ENCODE measurements around the gene ALKBH3. TPM values are rescaled to one million over a fixed set of nuclear protein-coding genes. Genes with fewer than 3 reads are reported as not detected.

The ALKBH3 gene
- total and polyA plus RNA-seq, 2 donors (not counting 3 experiments of a cell fraction or from before 2014, with no cell fraction given), result 28.0 to 34.7 TPM

DNA sequence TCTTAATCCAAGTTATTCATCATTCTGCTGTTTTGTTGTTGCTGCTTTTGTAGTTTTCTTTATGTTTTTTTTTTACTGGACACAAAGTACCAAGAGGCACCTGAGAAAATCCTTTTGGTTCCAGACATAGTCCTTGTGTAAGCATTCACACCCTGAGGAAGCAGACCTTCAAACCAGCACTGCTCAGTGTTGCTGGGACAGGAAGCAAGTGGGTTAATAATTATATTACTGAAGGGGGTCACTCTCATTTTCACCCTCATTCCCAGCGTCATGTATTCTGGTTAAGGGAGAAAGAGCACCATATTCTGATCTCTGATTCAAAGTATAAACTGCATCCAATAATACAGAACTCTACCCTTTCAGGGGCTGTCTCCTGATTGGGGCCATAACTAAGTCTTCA is 5.9 kb upstream of the ALKBH3 start:
- no peaks in the 10 kb centered on the region for H3K9me3 ChIP-seq (replicated peaks; ENCODE audit: control insufficient read depth, insufficient read depth, low read length)
- H4K20me1 ChIP-seq (replicated peaks; ENCODE audit: control insufficient read depth, extremely low read depth, insufficient read depth, low read length), result no peaks in the 10 kb centered on the region
- FAIRE-seq (no peak), DNase-seq (ENCODE audit: low read depth, low spot score) (no peak)
- intact Hi-C loops (cut with micrococcal nuclease), result no loop called here
- BruUV-seq (replicated peaks), result no TSS peak
- H3K27ac ChIP-seq (ENCODE audit: insufficient read depth, low read depth, low read length), result no peak overlapping the region
- POLR2A ChIA-PET, result interaction anchor here (0.7 kb wide), 1 partner anchor 308 kb away, joined by 3 read pairs; no protein-coding TSS in a partner anchor
- no peak overlapping the region for H2AFZ ChIP-seq (ENCODE audit: low read depth, low read length)
- no peaks in the 10 kb centered on the region for H3K36me3 ChIP-seq (ENCODE audit: control insufficient read depth in 2 of 2, extremely low read depth in 1 of 2, insufficient read depth in 2 of 2, low read length in 2 of 2)
- H3K4me3 ChIP-seq (replicated peaks in 1 of 3; ENCODE audit: insufficient read depth in 1 of 3, low read depth in 1 of 3, low read length in 3 of 3), result no peak overlapping the region
- no peaks in the 10 kb centered on the region for H3K4me1 ChIP-seq (ENCODE audit: control insufficient read depth, extremely low read depth, insufficient read depth, low read length)
- no peak overlapping the region for H3K4me2 ChIP-seq (ENCODE audit: insufficient read depth, low read length)
- CTCF ChIA-PET, result no interaction called here
- peaks cover 16 to 37% of the 10 kb centered on the region in 2 experiments for H3K27me3 ChIP-seq (ENCODE audit: control insufficient read depth in 2 of 2, insufficient read depth in 2 of 2, low read length in 2 of 2)
- no peaks in the 10 kb centered on the region for H3K79me2 ChIP-seq (ENCODE audit: control insufficient read depth, insufficient read depth, low read length)
- H3K9ac ChIP-seq (replicated peaks; ENCODE audit: extremely low read depth, insufficient read depth, low read length), result no peak overlapping the region
- TF ChIP-seq POLR2AphosphoS5 (IDR thresholded peaks at IDR 0.05; ENCODE audit: insufficient read depth, low read depth, low read length) (no peak), FOS (IDR thresholded peaks at IDR 0.05; ENCODE audit: borderline replicate concordance, insufficient read depth, low read length) (no peak), EZH2 (IDR thresholded peaks at IDR 0.05; ENCODE audit: borderline replicate concordance, low read depth, low read length, severe bottlenecking) (no peak), GATA2 (IDR thresholded peaks at IDR 0.05; ENCODE audit: insufficient read depth, insufficient read length, low read depth, low read length) (no peak), JUN (IDR thresholded peaks at IDR 0.05; ENCODE audit: borderline replicate concordance, insufficient read depth, insufficient read length, low read depth) (no peak), MYC (IDR thresholded peaks at IDR 0.05; ENCODE audit: low read depth, low read length) (no peak), POLR2A (IDR thresholded peaks at IDR 0.05; ENCODE audit: low read depth, low read length) (no peak)
- TF ChIP-seq, protein P1, sequence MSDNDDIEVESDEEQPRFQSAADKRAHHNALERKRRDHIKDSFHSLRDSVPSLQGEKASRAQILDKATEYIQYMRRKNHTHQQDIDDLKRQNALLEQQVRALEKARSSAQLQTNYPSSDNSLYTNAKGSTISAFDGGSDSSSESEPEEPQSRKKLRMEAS (IDR thresholded peaks at IDR 0.05; ENCODE audit: insufficient read depth, insufficient read length), result no peak
- TF ChIP-seq, protein P2, sequence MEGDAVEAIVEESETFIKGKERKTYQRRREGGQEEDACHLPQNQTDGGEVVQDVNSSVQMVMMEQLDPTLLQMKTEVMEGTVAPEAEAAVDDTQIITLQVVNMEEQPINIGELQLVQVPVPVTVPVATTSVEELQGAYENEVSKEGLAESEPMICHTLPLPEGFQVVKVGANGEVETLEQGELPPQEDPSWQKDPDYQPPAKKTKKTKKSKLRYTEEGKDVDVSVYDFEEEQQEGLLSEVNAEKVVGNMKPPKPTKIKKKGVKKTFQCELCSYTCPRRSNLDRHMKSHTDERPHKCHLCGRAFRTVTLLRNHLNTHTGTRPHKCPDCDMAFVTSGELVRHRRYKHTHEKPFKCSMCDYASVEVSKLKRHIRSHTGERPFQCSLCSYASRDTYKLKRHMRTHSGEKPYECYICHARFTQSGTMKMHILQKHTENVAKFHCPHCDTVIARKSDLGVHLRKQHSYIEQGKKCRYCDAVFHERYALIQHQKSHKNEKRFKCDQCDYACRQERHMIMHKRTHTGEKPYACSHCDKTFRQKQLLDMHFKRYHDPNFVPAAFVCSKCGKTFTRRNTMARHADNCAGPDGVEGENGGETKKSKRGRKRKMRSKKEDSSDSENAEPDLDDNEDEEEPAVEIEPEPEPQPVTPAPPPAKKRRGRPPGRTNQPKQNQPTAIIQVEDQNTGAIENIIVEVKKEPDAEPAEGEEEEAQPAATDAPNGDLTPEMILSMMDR (IDR thresholded peaks at IDR 0.05; ENCODE audit: extremely low read depth in 1 of 2, insufficient read depth in 1 of 2, low read depth in 1 of 2, low read length in 2 of 2), result no peak
- no peaks in the 10 kb centered on the region for H3K9me1 ChIP-seq (replicated peaks; ENCODE audit: control insufficient read depth, extremely low read depth, insufficient read depth, low read length)
- dilution Hi-C loops (cut with MboI; ENCODE audit: extremely low pct_ligation_motif_present, low sequenced_read_pairs), result no loop called here

All from endothelial cell of umbilical vein (primary cell).